ENCODE results near the gene TMPRSS11E.

The TMPRSS11E gene

GRCh38 chr4:68433582-68433981 lies 13.7 kb upstream of the TMPRSS11E start:
- no peaks in the 10 kb centered on the region for H3K9me3 ChIP-seq (ENCODE audit: control insufficient read depth, insufficient read depth, low read depth, low read length)
- no peak for TF ChIP-seq ZNF175 (tag by site-specific recombination; IDR thresholded peaks at IDR 0.05)
- ChIA-PET CTCF (no interaction called here), POLR2A (no interaction called here)
- H3K4me3 ChIP-seq (ENCODE audit: low read depth, low read length), result no peak overlapping the region
- H3K36me3 ChIP-seq (ENCODE audit: control insufficient read depth in 2 of 2, insufficient read depth in 1 of 2, low read length in 2 of 2), result no peaks in the 10 kb centered on the region
- H3K27ac ChIP-seq (ENCODE audit: extremely low read depth, low read depth, low read length), result no peak overlapping the region
- no peaks in the 10 kb centered on the region for H3K4me1 ChIP-seq (ENCODE audit: control insufficient read depth, insufficient read depth, low read length)

GRCh38 chr4:68434277-68434676 lies 13.0 kb upstream of the TMPRSS11E start:
- Histone ChIP-seq H3K9me3 (ENCODE audit: control insufficient read depth, insufficient read depth, low read depth, low read length) (no peaks in the 10 kb centered on the region), H3K4me1 (ENCODE audit: control insufficient read depth, insufficient read depth, low read length) (no peaks in the 10 kb centered on the region), H3K27ac (ENCODE audit: extremely low read depth, low read depth, low read length) (no peak overlapping the region), H3K36me3 (ENCODE audit: control insufficient read depth in 2 of 2, insufficient read depth in 1 of 2, low read length in 2 of 2) (no peaks in the 10 kb centered on the region), H3K4me3 (ENCODE audit: low read depth, low read length) (no peak overlapping the region)
- TF ChIP-seq ZNF488 (tag by site-specific recombination; IDR thresholded peaks at IDR 0.05), result no peak
- TF ChIP-seq GLI2 (tag by site-specific recombination; IDR thresholded peaks at IDR 0.05; ENCODE audit: borderline replicate concordance, low read depth), result no peak
- TF ChIP-seq GLIS1 (tag by site-specific recombination; IDR thresholded peaks at IDR 0.05), result no peak
- TF ChIP-seq GLIS2 (tag by site-specific recombination; IDR thresholded peaks at IDR 0.05), result no peak
- TF ChIP-seq ZNF10 (tag by site-specific recombination; IDR thresholded peaks at IDR 0.05), result no peak
- TF ChIP-seq ZNF555 (tag by site-specific recombination; conservative IDR thresholded peaks at IDR 0.05), result no peak
- TF ChIP-seq ZNF248 (tag by site-specific recombination; IDR thresholded peaks at IDR 0.05), result no peak
- no peak for TF ChIP-seq MYNN (tag by site-specific recombination; IDR thresholded peaks at IDR 0.05; ENCODE audit: borderline replicate concordance)
- TF ChIP-seq ZNF558 (tag by site-specific recombination; IDR thresholded peaks at IDR 0.05), result no peak
- TF ChIP-seq ZNF513 (tag by site-specific recombination; IDR thresholded peaks at IDR 0.05), result no peak
- no peak for TF ChIP-seq TCF7L2 (IDR thresholded peaks at IDR 0.05; ENCODE audit: borderline replicate concordance, low read depth, low read length)
- no peak for TF ChIP-seq ZNF670 (tag by site-specific recombination; IDR thresholded peaks at IDR 0.05; ENCODE audit: low read depth)
- no peak for TF ChIP-seq ZNF155 (tag by site-specific recombination; IDR thresholded peaks at IDR 0.05)
- ChIA-PET CTCF (no interaction called here), POLR2A (no interaction called here)

GRCh38 chr4:68434836-68435235 lies 12.4 kb upstream of the TMPRSS11E start:
- POLR2A ChIA-PET, result no interaction called here
- H3K27ac ChIP-seq (ENCODE audit: extremely low read depth, low read depth, low read length), result no peak overlapping the region
- TF ChIP-seq MYNN (tag by site-specific recombination; IDR thresholded peaks at IDR 0.05; ENCODE audit: borderline replicate concordance) (no peak), ZNF776 (tag by site-specific recombination; IDR thresholded peaks at IDR 0.05; ENCODE audit: borderline replicate concordance) (no peak), PRDM6 (tag by site-specific recombination; IDR thresholded peaks at IDR 0.05) (no peak), ZNF785 (tag by site-specific recombination; IDR thresholded peaks at IDR 0.05) (no peak)

More at GRCh38 chr4:68434836-68435235, 12.4 kb upstream of the TMPRSS11E start:
- H3K36me3 ChIP-seq (ENCODE audit: control insufficient read depth in 2 of 2, insufficient read depth in 1 of 2, low read length in 2 of 2), result no peaks in the 10 kb centered on the region
- H3K9me3 ChIP-seq (ENCODE audit: control insufficient read depth, insufficient read depth, low read depth, low read length), result no peaks in the 10 kb centered on the region
- CTCF ChIA-PET, result no interaction called here
- no peak overlapping the region for H3K4me3 ChIP-seq (ENCODE audit: low read depth, low read length)
- no peaks in the 10 kb centered on the region for H3K4me1 ChIP-seq (ENCODE audit: control insufficient read depth, insufficient read depth, low read length)
